ENCODE data around the gene SLC52A1.
"Not testable (repeated sequence)": the region's sequence is repeated elsewhere in the genome, so short reads cannot be mapped to it uniquely, and the experiment has no call there.

Gene SLC52A1

GRCh38 chr17:5031365-5032082 is 3.7 kb downstream of the SLC52A1 start:
- DNase-seq (ENCODE audit: low read depth in 2 of 2), result peak; percentile 75 to 76

- DNase-seq (ENCODE audit: low read depth in 2 of 2), result not testable (repeated sequence)
These were observed 5.1 kb downstream of the SLC52A1 start for GRCh38 chr17:5030168-5030567.

GRCh38 chr17:5027916-5028315 is 7.3 kb downstream of the SLC52A1 start:
- no peak for DNase-seq (ENCODE audit: low read depth in 2 of 2)

GRCh38 chr17:5027299-5027698 is 7.9 kb downstream of the SLC52A1 start:
- DNase-seq (ENCODE audit: low read depth in 2 of 2), result no peak

- DNase-seq (ENCODE audit: low read depth in 2 of 2), result no peak
These were observed 10.6 kb downstream of the SLC52A1 start for GRCh38 chr17:5024604-5025003.

- no peak for DNase-seq (ENCODE audit: low read depth in 2 of 2)
These were observed 11.6 kb downstream of the SLC52A1 start for GRCh38 chr17:5023588-5024147.

- no peak for DNase-seq (ENCODE audit: low read depth in 2 of 2)
These were observed 13.0 kb downstream of the SLC52A1 start for GRCh38 chr17:5022171-5022711.

GRCh38 chr17:5020502-5021023 is 14.7 kb downstream of the SLC52A1 start:
- DNase-seq (ENCODE audit: low read depth in 2 of 2), result no peak

GRCh38 chr17:5019475-5019956 is 15.7 kb downstream of the SLC52A1 start:
- peak in 1 of 2 donors; percentile 44 for DNase-seq (ENCODE audit: low read depth in 2 of 2)

- DNase-seq (ENCODE audit: low read depth in 2 of 2), result no peak
These were observed 20.9 kb downstream of the SLC52A1 start for GRCh38 chr17:5014357-5014756.

- no peak for DNase-seq (ENCODE audit: low read depth in 2 of 2)
These were observed 23.3 kb downstream of the SLC52A1 start for GRCh38 chr17:5011928-5012327.

- no peak for DNase-seq (ENCODE audit: low read depth in 2 of 2)
These were observed 31.9 kb downstream of the SLC52A1 start for GRCh38 chr17:5003214-5003867.

- DNase-seq (ENCODE audit: low read depth in 2 of 2), result no peak
These were observed 33.0 kb downstream of the SLC52A1 start for GRCh38 chr17:5002121-5002788.

GRCh38 chr17:5000237-5000639 is 35.0 kb downstream of the SLC52A1 start:
- DNase-seq (ENCODE audit: low read depth in 2 of 2), result no peak

- no peak for DNase-seq (ENCODE audit: low read depth in 2 of 2)
These were observed 35.7 kb downstream of the SLC52A1 start for GRCh38 chr17:4999430-5000093.

GRCh38 chr17:4998732-4999429 is 36.3 kb downstream of the SLC52A1 start:
- no peak for DNase-seq (ENCODE audit: low read depth in 2 of 2)

GRCh38 chr17:4998027-4998731 is 37.0 kb downstream of the SLC52A1 start:
- DNase-seq (ENCODE audit: low read depth in 2 of 2), result peak in 1 of 2 donors; percentile 19

- peak; percentile 85 to 86 for DNase-seq (ENCODE audit: low read depth in 2 of 2)
These were observed 37.8 kb downstream of the SLC52A1 start, which contains the start of the genes INCA1 and KIF1C for GRCh38 chr17:4997302-4998026. Gene INCA1 (minus strand): TSS chr17:4997522. CDS start chr17:4994437, 3,085 bp downstream. Gene KIF1C (plus strand): TSS chr17:4997950. CDS start chr17:5000247, 2,297 bp downstream.

- DNase-seq (ENCODE audit: low read depth in 2 of 2), result no peak
These were observed 41.1 kb downstream of the SLC52A1 start for GRCh38 chr17:4994081-4994595.

Measured in stimulated activated CD8-positive, alpha-beta memory T cell treated with anti-CD3 and anti-CD28 coated beads, Interleukin-2, amount 100 ng/mL, for 48 hours (primary cell).